K562 (cell line): ENCODE measurements around the gene AIG1. TPM values are rescaled to one million over a fixed set of nuclear protein-coding genes. Genes with fewer than 3 reads are reported as not detected.

ENCODE experiments used
- ATAC-seq: fragments of 200-7000 bp; cut with Tn5 transposase; 3 replicates; pipeline ENCODE4 v1.9.1; 2020; ENCODE audit warnings: moderate library complexity
- BruUV-seq: library from RNA; stranded (reverse); fragments of 400-500 nt; replicated peaks from 2 replicates; lab custom pipeline; 2021; lab: Mats Ljungman, UMichigan
- CTCF ChIA-PET: fragments of 300-600 bp; formaldehyde crosslinking; extraction: SDS; loops from one replicate; lab custom pipeline; 2021; ENCODE audit warnings: low intra/inter-chr PET ratio; lab: Yijun Ruan, JAX
- POLR2A ChIA-PET: fragments of 300-600, 350-650 bp; sonication (Branson Sonifier 250); formaldehyde crosslinking; extraction: SDS; loops from one replicate; lab custom pipeline; 2021; ENCODE audit warnings: antibody characterized with exemption, inconsistent platforms; lab: Yijun Ruan, JAX
- DNase-seq, 4 experiments: peaks; one replicate each; pipeline versions ENCODE4 v3.0.0 to v3.0.0-alpha.2; 2011 to 2018; ENCODE audit warnings: low spot score in 3 of 4, mixed read lengths in 3 of 4; ENCODE audit errors: extremely low read depth in 1 of 4
- FAIRE-seq: peaks from 2 replicates; lab custom pipeline; 2011; peaks lifted over from hg19 to GRCh38; lab: Jason Lieb, UNC
- H2AFZ ChIP-seq: 2 replicates; pipeline ENCODE4 v1.6.0; 2011; ENCODE audit warnings: low read depth, low read length, control low read depth, inconsistent platforms
- H3K27ac ChIP-seq: fragments of 200-600 bp; 3 replicates; pipeline ENCODE4 v1.8.0; 2011; ENCODE audit warnings: low read depth, mild to moderate bottlenecking, control low read depth, inconsistent platforms, low read length, moderate library complexity, mixed read lengths; ENCODE audit errors: extremely low read depth
- H3K27me3 ChIP-seq, 2 experiments: fragments of 300-600 bp in 1 of 2; 2 replicates in 1 of 2; 3 replicates in 1 of 2; pipeline versions ENCODE4 v1.6.0 to v1.8.0; 2011; ENCODE audit warnings: inconsistent platforms in 2 of 2, low read length in 2 of 2, mild to moderate bottlenecking in 1 of 2, mixed read lengths in 1 of 2, moderate library complexity in 1 of 2; ENCODE audit not compliant: control insufficient read depth in 2 of 2, insufficient read depth in 2 of 2
- H3K36me3 ChIP-seq: fragments of 300-600 bp; 3 replicates; pipeline ENCODE4 v1.8.0; 2011; ENCODE audit warnings: mild to moderate bottlenecking, low read length, inconsistent platforms; ENCODE audit not compliant: control insufficient read depth, insufficient read depth
- H3K4me1 ChIP-seq, 2 experiments: fragments of 200-600 bp in 1 of 2; replicated peaks in 1 of 2; 2 replicates in 1 of 2; 3 replicates in 1 of 2; pipeline versions ENCODE4 v1.5.1 to v1.8.0; 2011; ENCODE audit warnings: inconsistent platforms in 2 of 2, low read length in 2 of 2, mild to moderate bottlenecking in 1 of 2, mixed read lengths in 1 of 2, moderate library complexity in 1 of 2; ENCODE audit not compliant: control insufficient read depth in 2 of 2, insufficient read depth in 2 of 2
- H3K4me2 ChIP-seq: 2 replicates; pipeline ENCODE4 v1.6.1; 2011; ENCODE audit warnings: low read length, control low read depth, inconsistent platforms, mixed read lengths; ENCODE audit not compliant: insufficient read depth
- H3K4me3 ChIP-seq: fragments of 200-600 bp; sonication (generic), shearing (Covaris generic); 2 replicates; pipeline ENCODE4 v1.5.1; 2016; ENCODE audit warnings: control low read depth, inconsistent platforms
- H3K79me2 ChIP-seq: fragments of 200-600 bp; 3 replicates; pipeline ENCODE4 v1.8.0; 2011; ENCODE audit warnings: low read length, inconsistent platforms; ENCODE audit not compliant: control insufficient read depth, insufficient read depth
- H3K9ac ChIP-seq, 2 experiments: 2 replicates each; pipeline versions ENCODE4 v1.6.0 to v1.6.1; 2011; ENCODE audit warnings: low read depth in 2 of 2, low read length in 2 of 2, control low read depth in 1 of 2, inconsistent platforms in 1 of 2, mild to moderate bottlenecking in 1 of 2, mixed read lengths in 1 of 2; ENCODE audit not compliant: insufficient read depth in 1 of 2
- H3K9me1 ChIP-seq: one replicate; pipeline ENCODE4 v1.6.0; 2011; ENCODE audit warnings: inconsistent platforms, mild to moderate bottlenecking, low read length, moderate library complexity; ENCODE audit not compliant: control insufficient read depth, insufficient read depth
- H3K9me3 ChIP-seq: replicated peaks from 2 replicates; pipeline ENCODE4 v1.5.1; 2011; ENCODE audit warnings: low read depth, low read length, inconsistent platforms; ENCODE audit not compliant: control insufficient read depth, insufficient read depth
- H4K20me1 ChIP-seq: replicated peaks from 2 replicates; pipeline ENCODE4 v1.6.1; 2011; ENCODE audit warnings: low read length, inconsistent platforms, mixed read lengths; ENCODE audit not compliant: control insufficient read depth, insufficient read depth
- DMBX1 ChIP-seq: fragments of 250-450 bp; sonication (Bioruptor Pico); IDR thresholded peaks from 2 replicates; pipeline ENCODE4 v1.8.0; 2022; ENCODE audit warnings: inconsistent platforms, mild to moderate bottlenecking, moderate library complexity, borderline replicate concordance
- EGR1 ChIP-seq: fragments of 450-650 bp; conservative IDR thresholded peaks from 2 replicates; pipeline ENCODE4 v1.6.1; 2017; ENCODE audit warnings: mild to moderate bottlenecking
- KAT2B ChIP-seq: IDR thresholded peaks from one replicate; pipeline ENCODE4 v1.6.1; 2012; ENCODE audit warnings: low read depth, mild to moderate bottlenecking, control low read depth, inconsistent platforms, low read length, moderate library complexity
- PTBP1 ChIP-seq: fragments of 200-400 bp; formaldehyde crosslinking; IDR thresholded peaks from 2 replicates; pipeline ENCODE4 v1.6.1; 2017; ENCODE audit warnings: low read depth, low read length
- STAG1 ChIP-seq: sonication (generic); formaldehyde crosslinking; IDR thresholded peaks from 2 replicates; pipeline ENCODE4 v1.5.0; 2020; ENCODE audit warnings: missing genetic modification reagents, borderline replicate concordance
- TAF7 ChIP-seq: fragments of 450-650 bp; IDR thresholded peaks from 2 replicates; pipeline ENCODE4 v1.6.1; 2016; ENCODE audit warnings: missing genetic modification characterization, missing compliant biosample characterization
- TSC22D4 ChIP-seq: fragments of 450-650 bp; IDR thresholded peaks from 2 replicates; pipeline ENCODE4 v1.6.1; 2016; ENCODE audit warnings: missing genetic modification characterization, missing biosample characterization, control low read depth
- ZNF76 ChIP-seq: fragments of 250-450 bp; sonication (Bioruptor Pico); IDR thresholded peaks from 2 replicates; pipeline ENCODE4 v1.4.0; 2020; ENCODE audit warnings: mild to moderate bottlenecking, moderate library complexity, borderline replicate concordance
- ZNF764 ChIP-seq: fragments of 250-450 bp; sonication (Bioruptor Pico); IDR thresholded peaks from 2 replicates; pipeline ENCODE4 v1.4.0; 2020; ENCODE audit warnings: low read depth, mild to moderate bottlenecking, moderate library complexity
- WGBS: fragments of 100-300 bp; shearing (Covaris generic); methylation state at CpG from one replicate; pipeline ENCODE4 v1.1.6; 2016; ENCODE audit warnings: low coverage, mixed read lengths; ENCODE audit not compliant: insufficient coverage; ENCODE audit errors: missing lambda C conversion rate; 5-methylcytosine and 5-hydroxymethylcytosine counted together
- in situ Hi-C: fragments of 300-500 bp; cut with MboI; formaldehyde crosslinking; loops from 4 replicates; pipeline ENCODE4 v1.15.0; 2018; ENCODE audit warnings: inconsistent platforms, mixed read lengths
- intact Hi-C: fragments of 100-400 bp; cut with micrococcal nuclease; formaldehyde crosslinking; loops from 2 replicates; pipeline ENCODE4 v1.14.2; 2022
- polyA plus RNA-seq, 8 experiments: library from polyadenylated mRNA; depleted of rRNA in 4 of 8; stranded (reverse) in 5 of 8; unstranded in 3 of 8; fragments of >200 nt; fragmentation: Nextera tagmentation in 2 of 8; fragmentation: Illumina TruSeq in 1 of 8; extraction: Ambion mirVana in 2 of 8; extraction: Trizol in 1 of 8; gene quantifications; 2 replicates each; pipeline versions ENCODE4 v1.2.1 to v1.2.3, GENCODE V29; 2011 to 2014; ENCODE audit warnings: inconsistent platforms in 1 of 8, missing spikeins in 1 of 8
- total RNA-seq, 7 experiments: library from RNA; depleted of rRNA in 6 of 7; stranded (reverse); fragments of >200 nt in 6 of 7; fragmentation: Illumina TruSeq in 2 of 7; extraction: Trizol in 2 of 7; gene quantifications; 2 replicates each; pipeline versions ENCODE4 v1.2.1 to v1.2.3, GENCODE V29; 2011 to 2021; ENCODE audit warnings: low replicate concordance in 1 of 7

Gene AIG1
- total and polyA plus RNA-seq, 9 of the 15 experiments (the other 6 are each of a cell fraction or from before 2014, with no cell fraction given): 74.8 to 333 (median 127) TPM

- in situ Hi-C loops: no loop called here
- no peaks in the 10 kb centered on the region for H3K9me1 ChIP-seq
- BruUV-seq: no TSS peak
- no peaks in the 10 kb centered on the region for H3K27me3 ChIP-seq
- peaks cover 0 to 15% of the 10 kb centered on the region in 2 experiments; a peak in 4 of 5 replicates for H3K4me1 ChIP-seq
- no peaks in the 10 kb centered on the region for H3K9me3 ChIP-seq
- no peak overlapping the region for H3K9ac ChIP-seq
- H3K79me2 ChIP-seq: 0 out of 3 replicates have a peak, but pooled peaks cover 4% of the 10 kb centered on the region
- intact Hi-C loops: no loop called here
- ATAC-seq: no peak
- POLR2A ChIA-PET: interaction anchor here (0.6 kb wide), 1 partner anchor 868 kb away, joined by 3 read pairs; no protein-coding TSS in a partner anchor
- no peaks in the 10 kb centered on the region for H4K20me1 ChIP-seq
- no peak overlapping the region for H3K27ac ChIP-seq
- no peak overlapping the region for H2AFZ ChIP-seq
- H3K4me2 ChIP-seq: no peak overlapping the region
- H3K4me3 ChIP-seq: no peak overlapping the region
- TF ChIP-seq ZNF76 (CRISPR knock-in tag) (no peak), KAT2B (no peak), TAF7 (tag) (no peak), DMBX1 (CRISPR knock-in tag) (no peak), ZNF764 (CRISPR knock-in tag) (no peak), TSC22D4 (tag) (no peak), EGR1 (no peak), STAG1 (CRISPR knock-in tag) (no peak), PTBP1 (no peak)
- TF ChIP-seq, all 486 proteins: peak for 0
- peaks cover 95% of the 10 kb centered on the region for H3K36me3 ChIP-seq
- no peak for DNase-seq
- FAIRE-seq: no peak
- CTCF ChIA-PET: no interaction called here
- 82% methylated on average over 1 of the region's 1 CpG for WGBS
These were observed 144.4 kb downstream of the AIG1 start for GRCh38 chr6:143205131-143205535.
